ENCODE measurements around the gene CRTAC1.

Gene CRTAC1

DNA sequence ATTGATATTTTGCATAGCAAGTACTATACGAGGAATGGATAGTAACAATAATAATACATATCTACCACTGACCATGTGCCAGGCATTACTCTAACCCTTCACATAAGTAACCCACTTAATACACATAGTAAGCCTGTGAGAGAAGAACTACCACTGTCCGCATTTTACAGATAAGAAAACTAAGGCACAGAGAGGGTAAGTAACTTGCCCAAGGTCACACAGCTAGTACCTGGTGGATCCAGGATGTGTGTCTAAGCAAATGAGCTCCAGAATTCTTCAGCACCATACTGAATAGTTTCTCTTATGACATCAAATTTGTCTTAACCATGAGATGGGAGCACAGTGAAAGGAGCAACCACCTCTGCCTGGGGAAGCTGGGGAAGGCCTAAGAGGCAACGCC, 10.2 kb downstream of the CRTAC1 start:
- H3K27ac ChIP-seq (ENCODE audit: low read depth, low read length): no peak overlapping the region
- no peak for DNase-seq
- no peak overlapping the region for H4K91ac ChIP-seq (ENCODE audit: low read depth, low read length)
- H3K4ac ChIP-seq (ENCODE audit: low read depth, low read length): no peak overlapping the region
- no peak overlapping the region for H3K4me2 ChIP-seq (ENCODE audit: low read length)
- H3K23ac ChIP-seq (ENCODE audit: low read length): no peak overlapping the region
- no peaks in the 10 kb centered on the region for H3K79me2 ChIP-seq (ENCODE audit: control insufficient read depth, insufficient read depth, low read length, poor library complexity)
- no peaks in the 10 kb centered on the region for H3K9me3 ChIP-seq (ENCODE audit: insufficient read depth, low read depth, low read length)
- no peak overlapping the region for H3K9ac ChIP-seq (ENCODE audit: low read length)
- H2AK5ac ChIP-seq (ENCODE audit: low read length): no peak overlapping the region
- no peak overlapping the region for H3K4me3 ChIP-seq (ENCODE audit: low read depth, low read length)
- H3K79me1 ChIP-seq (ENCODE audit: low read length): no peaks in the 10 kb centered on the region
- H3K14ac ChIP-seq (ENCODE audit: low read length): no peak overlapping the region
- no peak overlapping the region for H2BK5ac ChIP-seq (ENCODE audit: low read depth, low read length, poor library complexity)
- H3K36me3 ChIP-seq (ENCODE audit: control insufficient read depth in 1 of 2, insufficient read depth in 2 of 2, low read length in 2 of 2): no peaks in the 10 kb centered on the region
- no peaks in the 10 kb centered on the region for H3K4me1 ChIP-seq (ENCODE audit: control insufficient read depth in 1 of 2, insufficient read depth in 2 of 2, low read length in 2 of 2)
- H4K8ac ChIP-seq (ENCODE audit: low read depth, low read length): no peak overlapping the region
- peaks cover 2% of the 10 kb centered on the region for H3K27me3 ChIP-seq (ENCODE audit: insufficient read depth, low read length)
- H3K18ac ChIP-seq (ENCODE audit: low read length): no peak overlapping the region
- H2BK12ac ChIP-seq (ENCODE audit: low read length): no peak overlapping the region
- no CpG with 5 or more reads among the region's 3 CpGs for WGBS (ENCODE audit: extremely low coverage, insufficient coverage, insufficient read length)
- H2BK120ac ChIP-seq (ENCODE audit: insufficient read depth, low read length, poor library complexity): no peak overlapping the region
- H2AFZ ChIP-seq (ENCODE audit: insufficient read depth, low read length, poor library complexity): no peak overlapping the region
- no peak overlapping the region for H4K12ac ChIP-seq (ENCODE audit: low read depth, low read length)

DNA sequence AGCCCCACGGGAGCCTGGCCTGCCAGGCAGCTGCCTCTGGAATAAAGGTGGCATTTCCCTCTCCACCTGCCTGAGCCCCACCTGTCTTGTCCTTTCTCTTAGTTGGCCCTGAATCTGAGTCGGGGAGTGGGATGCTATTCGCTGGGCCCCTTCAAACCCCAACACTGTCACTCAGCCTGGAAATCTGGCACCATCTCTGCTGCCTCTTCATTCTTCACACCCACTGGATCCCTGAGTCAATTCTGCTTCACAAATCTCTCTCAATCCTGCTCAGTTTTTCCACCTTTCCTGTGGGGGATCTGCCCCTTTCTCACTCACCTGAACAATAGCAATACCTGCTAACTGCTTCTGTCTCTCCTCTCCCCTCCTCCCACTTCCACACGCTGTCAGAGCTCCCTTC, 10.6 kb downstream of the CRTAC1 start:
- H3K4me3 ChIP-seq (ENCODE audit: low read depth, low read length): no peak overlapping the region
- no peak overlapping the region for H2AK5ac ChIP-seq (ENCODE audit: low read length)
- DNase-seq: no peak

DNA sequence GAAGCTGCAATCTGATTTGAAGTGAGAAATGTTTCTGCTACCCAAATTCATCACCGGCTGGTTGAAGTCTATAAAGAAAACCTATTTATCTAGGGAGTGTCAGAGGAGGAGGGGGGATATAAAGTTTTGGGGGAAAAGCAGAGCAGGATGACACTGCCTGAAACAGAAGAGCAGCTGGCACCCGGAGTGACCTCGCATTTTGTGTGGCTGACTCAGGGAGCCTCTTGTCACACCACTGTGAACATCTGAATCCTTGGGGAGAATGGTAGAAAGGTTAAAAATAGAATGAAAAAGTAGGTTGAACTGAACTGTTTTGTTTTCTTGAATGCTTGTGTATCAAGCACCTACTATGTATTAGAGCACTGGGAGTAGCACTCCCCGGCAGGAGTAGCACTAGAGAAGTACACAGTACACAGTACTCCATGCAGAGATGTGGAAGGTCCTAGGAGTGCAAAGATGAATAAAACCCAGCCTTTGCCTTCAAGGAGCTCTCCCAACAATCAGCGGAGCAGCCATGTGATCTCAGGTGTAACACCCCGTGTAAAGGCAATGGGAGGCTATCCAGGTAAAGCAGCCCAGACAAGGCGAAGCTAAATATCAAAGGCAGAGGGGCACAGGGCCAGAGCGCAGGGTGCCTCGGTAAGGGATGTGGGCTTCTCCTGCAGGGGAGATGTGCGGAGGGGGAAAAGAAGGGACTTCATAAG, 13.5 kb downstream of the CRTAC1 start:
- Histone ChIP-seq H3K9me3 (ENCODE audit: insufficient read depth, low read depth, low read length) (no peaks in the 10 kb centered on the region), H3K23ac (ENCODE audit: low read length) (no peak overlapping the region), H3K18ac (ENCODE audit: low read length) (no peak overlapping the region), H2BK120ac (ENCODE audit: insufficient read depth, low read length, poor library complexity) (no peak overlapping the region), H3K4me3 (ENCODE audit: low read depth, low read length) (no peak overlapping the region), H2AK5ac (ENCODE audit: low read length) (no peak overlapping the region), H3K9ac (ENCODE audit: low read length) (no peak overlapping the region), H4K8ac (ENCODE audit: low read depth, low read length) (no peak overlapping the region), H2AFZ (ENCODE audit: insufficient read depth, low read length, poor library complexity) (no peak overlapping the region), H3K79me2 (ENCODE audit: control insufficient read depth, insufficient read depth, low read length, poor library complexity) (no peaks in the 10 kb centered on the region), H3K4ac (ENCODE audit: low read depth, low read length) (no peak overlapping the region), H3K36me3 (ENCODE audit: control insufficient read depth in 1 of 2, insufficient read depth in 2 of 2, low read length in 2 of 2) (no peaks in the 10 kb centered on the region), H4K91ac (ENCODE audit: low read depth, low read length) (no peak overlapping the region), H2BK5ac (ENCODE audit: low read depth, low read length, poor library complexity) (no peak overlapping the region), H3K27me3 (ENCODE audit: insufficient read depth, low read length) (no peaks in the 10 kb centered on the region), H3K4me1 (ENCODE audit: control insufficient read depth in 1 of 2, insufficient read depth in 2 of 2, low read length in 2 of 2) (no peaks in the 10 kb centered on the region), H3K79me1 (ENCODE audit: low read length) (no peaks in the 10 kb centered on the region), H3K14ac (ENCODE audit: low read length) (no peak overlapping the region), H3K27ac (ENCODE audit: low read depth, low read length) (no peak overlapping the region), H3K4me2 (ENCODE audit: low read length) (no peak overlapping the region), H2BK12ac (ENCODE audit: low read length) (no peak overlapping the region), H4K12ac (ENCODE audit: low read depth, low read length) (no peak overlapping the region)
- WGBS (ENCODE audit: extremely low coverage, insufficient coverage, insufficient read length): no CpG with 5 or more reads among the region's 10 CpGs
- no peak for DNase-seq

More for the DNA sequence above, 10.6 kb downstream of the CRTAC1 start:
- peaks cover 2% of the 10 kb centered on the region for H3K27me3 ChIP-seq (ENCODE audit: insufficient read depth, low read length)
- H3K79me1 ChIP-seq (ENCODE audit: low read length): no peaks in the 10 kb centered on the region
- no peak overlapping the region for H3K4me2 ChIP-seq (ENCODE audit: low read length)
- H3K9ac ChIP-seq (ENCODE audit: low read length): no peak overlapping the region
- H2AFZ ChIP-seq (ENCODE audit: insufficient read depth, low read length, poor library complexity): no peak overlapping the region
- no peak overlapping the region for H3K4ac ChIP-seq (ENCODE audit: low read depth, low read length)
- H3K36me3 ChIP-seq (ENCODE audit: control insufficient read depth in 1 of 2, insufficient read depth in 2 of 2, low read length in 2 of 2): no peaks in the 10 kb centered on the region
- no CpG with 5 or more reads among the region's 4 CpGs for WGBS (ENCODE audit: extremely low coverage, insufficient coverage, insufficient read length)
- H3K27ac ChIP-seq (ENCODE audit: low read depth, low read length): no peak overlapping the region
- no peaks in the 10 kb centered on the region for H3K9me3 ChIP-seq (ENCODE audit: insufficient read depth, low read depth, low read length)
- H4K91ac ChIP-seq (ENCODE audit: low read depth, low read length): no peak overlapping the region
- H2BK12ac ChIP-seq (ENCODE audit: low read length): no peak overlapping the region
- no peak overlapping the region for H3K18ac ChIP-seq (ENCODE audit: low read length)
- H4K12ac ChIP-seq (ENCODE audit: low read depth, low read length): no peak overlapping the region
- H3K4me1 ChIP-seq (ENCODE audit: control insufficient read depth in 1 of 2, insufficient read depth in 2 of 2, low read length in 2 of 2): no peaks in the 10 kb centered on the region
- H2BK120ac ChIP-seq (ENCODE audit: insufficient read depth, low read length, poor library complexity): no peak overlapping the region
- no peak overlapping the region for H4K8ac ChIP-seq (ENCODE audit: low read depth, low read length)
- no peak overlapping the region for H3K23ac ChIP-seq (ENCODE audit: low read length)
- no peak overlapping the region for H2BK5ac ChIP-seq (ENCODE audit: low read depth, low read length, poor library complexity)
- no peaks in the 10 kb centered on the region for H3K79me2 ChIP-seq (ENCODE audit: control insufficient read depth, insufficient read depth, low read length, poor library complexity)
- H3K14ac ChIP-seq (ENCODE audit: low read length): no peak overlapping the region

DNA sequence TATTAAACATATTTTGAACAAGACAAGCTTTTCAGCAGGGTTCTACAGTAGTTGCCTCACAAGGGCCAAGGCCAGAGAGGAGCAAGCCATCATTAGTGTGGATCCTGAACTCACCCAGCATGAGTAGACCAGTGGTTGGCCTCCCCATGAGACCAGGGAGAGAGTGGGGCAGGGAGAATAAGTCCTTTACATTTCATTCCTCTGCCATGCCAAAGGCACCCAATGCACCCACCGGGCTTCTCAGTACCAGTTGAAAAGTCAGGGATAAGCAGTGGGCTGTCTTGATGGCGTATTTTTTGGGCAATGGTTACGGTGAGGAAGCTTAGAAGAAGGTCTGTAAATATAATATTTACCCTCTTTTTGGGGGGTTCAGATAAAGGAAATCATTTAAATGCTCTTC, 16.6 kb downstream of the CRTAC1 start:
- H3K4me2 ChIP-seq (ENCODE audit: low read length): no peak overlapping the region
- H2BK5ac ChIP-seq (ENCODE audit: low read depth, low read length, poor library complexity): no peak overlapping the region
- no peaks in the 10 kb centered on the region for H3K36me3 ChIP-seq (ENCODE audit: control insufficient read depth in 1 of 2, insufficient read depth in 2 of 2, low read length in 2 of 2)
- H3K9me3 ChIP-seq (ENCODE audit: insufficient read depth, low read depth, low read length): no peaks in the 10 kb centered on the region
- H3K4me1 ChIP-seq (ENCODE audit: control insufficient read depth in 1 of 2, insufficient read depth in 2 of 2, low read length in 2 of 2): no peaks in the 10 kb centered on the region
- H4K12ac ChIP-seq (ENCODE audit: low read depth, low read length): no peak overlapping the region
- no peak overlapping the region for H3K9ac ChIP-seq (ENCODE audit: low read length)
- H2BK120ac ChIP-seq (ENCODE audit: insufficient read depth, low read length, poor library complexity): no peak overlapping the region
- no peak overlapping the region for H3K4ac ChIP-seq (ENCODE audit: low read depth, low read length)
- H3K27ac ChIP-seq (ENCODE audit: low read depth, low read length): no peak overlapping the region
- no peak overlapping the region for H4K91ac ChIP-seq (ENCODE audit: low read depth, low read length)
- no peaks in the 10 kb centered on the region for H3K79me1 ChIP-seq (ENCODE audit: low read length)
- H2AK5ac ChIP-seq (ENCODE audit: low read length): no peak overlapping the region
- no CpG with 5 or more reads among the region's 3 CpGs for WGBS (ENCODE audit: extremely low coverage, insufficient coverage, insufficient read length)
- no peak for DNase-seq
- no peak overlapping the region for H3K23ac ChIP-seq (ENCODE audit: low read length)
- H3K4me3 ChIP-seq (ENCODE audit: low read depth, low read length): no peak overlapping the region
- no peak overlapping the region for H3K14ac ChIP-seq (ENCODE audit: low read length)
- no peak overlapping the region for H2AFZ ChIP-seq (ENCODE audit: insufficient read depth, low read length, poor library complexity)
- H4K8ac ChIP-seq (ENCODE audit: low read depth, low read length): no peak overlapping the region
- H3K18ac ChIP-seq (ENCODE audit: low read length): no peak overlapping the region
- H2BK12ac ChIP-seq (ENCODE audit: low read length): no peak overlapping the region
- no peaks in the 10 kb centered on the region for H3K79me2 ChIP-seq (ENCODE audit: control insufficient read depth, insufficient read depth, low read length, poor library complexity)
- no peaks in the 10 kb centered on the region for H3K27me3 ChIP-seq (ENCODE audit: insufficient read depth, low read length)

Measured in trophoblast cell (in vitro differentiated cells and primary cell).